Measurements from ENCODE around the gene ACOT7.
A peak's percentile ranks its signal among the peaks of the same experiment; 100 is the strongest.

ACOT7 gene

GRCh38 chr1:6269720-6270400 is 123.7 kb downstream of the ACOT7 start:
- H3K36me3 ChIP-seq (ENCODE audit: insufficient read depth, low read length) = peaks cover 2% of the 10 kb centered on the region
- no peak overlapping the region for H2AFZ ChIP-seq (ENCODE audit: low read depth, low read length)
- H3K4me3 ChIP-seq (ENCODE audit: low read length) = no peak overlapping the region
- H3K9me3 ChIP-seq (ENCODE audit: low read length) = no peaks in the 10 kb centered on the region
- H3K27me3 ChIP-seq (ENCODE audit: insufficient read depth, low read length) = no peaks in the 10 kb centered on the region
- peaks cover 72% of the 10 kb centered on the region for H3K4me1 ChIP-seq (ENCODE audit: insufficient read depth, low read length)

GRCh38 chr1:6269296-6269695 is 124.3 kb downstream of the ACOT7 start:
- Histone ChIP-seq H3K4me1 (ENCODE audit: insufficient read depth, low read length) (peaks cover 72% of the 10 kb centered on the region), H2AFZ (ENCODE audit: low read depth, low read length) (no peak overlapping the region), H3K4me3 (ENCODE audit: low read length) (no peak overlapping the region), H3K36me3 (ENCODE audit: insufficient read depth, low read length) (peaks cover 1% of the 10 kb centered on the region), H3K9me3 (ENCODE audit: low read length) (no peaks in the 10 kb centered on the region), H3K27me3 (ENCODE audit: insufficient read depth, low read length) (no peaks in the 10 kb centered on the region)

GRCh38 chr1:6268415-6268814 is 125.2 kb downstream of the ACOT7 start:
- H2AFZ ChIP-seq (ENCODE audit: low read depth, low read length) = no peak overlapping the region
- H3K27me3 ChIP-seq (ENCODE audit: insufficient read depth, low read length) = no peaks in the 10 kb centered on the region
- H3K9me3 ChIP-seq (ENCODE audit: low read length) = no peaks in the 10 kb centered on the region
- no peak overlapping the region for H3K4me3 ChIP-seq (ENCODE audit: low read length)
- no peaks in the 10 kb centered on the region for H3K36me3 ChIP-seq (ENCODE audit: insufficient read depth, low read length)
- H3K4me1 ChIP-seq (ENCODE audit: insufficient read depth, low read length) = peaks cover 65% of the 10 kb centered on the region

DNA sequence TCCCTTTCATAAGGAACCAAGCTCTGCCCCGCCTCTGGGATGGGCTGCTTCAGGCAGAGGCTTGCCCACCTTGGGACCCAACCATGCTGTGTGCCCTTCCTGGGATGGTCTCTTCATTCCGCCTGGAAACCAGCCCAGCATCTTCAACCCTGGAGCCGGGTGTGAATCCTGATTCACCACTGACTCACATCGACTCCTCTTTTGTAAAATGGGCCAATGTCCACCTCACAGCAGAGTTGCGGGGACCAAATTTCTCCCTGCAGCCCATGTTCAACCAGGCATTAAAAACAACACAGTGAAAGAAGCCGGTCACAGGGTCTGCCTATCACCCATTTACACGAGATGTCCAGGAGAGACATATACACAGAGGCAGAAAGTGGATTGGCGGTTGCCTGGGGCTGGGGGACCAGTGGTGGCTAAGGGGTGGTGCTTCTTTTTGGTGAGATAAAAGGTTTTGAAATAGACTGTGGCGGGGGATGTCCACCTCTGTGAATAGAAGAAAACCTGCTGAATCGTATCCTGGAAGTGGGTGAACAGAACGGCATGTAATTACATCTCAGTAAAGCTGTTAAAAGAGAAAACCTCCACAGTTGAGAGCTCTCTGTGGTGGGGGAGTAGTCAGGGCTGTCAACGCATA is 125.8 kb downstream of the ACOT7 start:
- no peak overlapping the region for H3K4me3 ChIP-seq (ENCODE audit: low read length)
- H3K4me1 ChIP-seq (ENCODE audit: insufficient read depth, low read length) = peaks cover 59% of the 10 kb centered on the region
- no peaks in the 10 kb centered on the region for H3K27me3 ChIP-seq (ENCODE audit: insufficient read depth, low read length)
- H3K9me3 ChIP-seq (ENCODE audit: low read length) = no peaks in the 10 kb centered on the region
- no peaks in the 10 kb centered on the region for H3K36me3 ChIP-seq (ENCODE audit: insufficient read depth, low read length)
- no peak overlapping the region for H2AFZ ChIP-seq (ENCODE audit: low read depth, low read length)

GRCh38 chr1:6266641-6267040 is 126.9 kb downstream of the ACOT7 start:
- H3K4me1 ChIP-seq (ENCODE audit: insufficient read depth, low read length) = peaks cover 58% of the 10 kb centered on the region
- H2AFZ ChIP-seq (ENCODE audit: low read depth, low read length) = no peak overlapping the region
- no peaks in the 10 kb centered on the region for H3K9me3 ChIP-seq (ENCODE audit: low read length)
- no peak overlapping the region for H3K4me3 ChIP-seq (ENCODE audit: low read length)
- no peaks in the 10 kb centered on the region for H3K36me3 ChIP-seq (ENCODE audit: insufficient read depth, low read length)
- no peaks in the 10 kb centered on the region for H3K27me3 ChIP-seq (ENCODE audit: insufficient read depth, low read length)

DNA sequence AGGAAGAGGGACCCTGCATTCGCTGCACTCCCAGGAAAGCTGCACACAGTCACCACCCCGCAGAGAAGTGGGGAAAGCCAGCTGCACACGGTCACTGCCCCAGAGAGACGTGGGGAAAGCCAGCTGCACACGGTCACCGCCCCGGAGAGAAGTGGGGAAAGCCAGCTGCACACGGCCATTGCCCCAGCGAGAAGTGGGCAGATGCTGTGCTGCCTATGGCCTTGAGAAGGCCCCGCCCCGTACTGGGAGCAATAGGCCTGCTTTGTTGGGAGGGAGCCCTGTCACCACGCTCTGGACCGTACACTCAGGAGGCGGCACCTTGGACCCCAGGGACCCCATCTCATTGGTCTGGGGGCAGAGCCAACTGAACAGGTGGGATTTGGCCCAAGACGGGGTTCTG is 128.4 kb downstream of the ACOT7 start:
- Histone ChIP-seq H3K9me3 (ENCODE audit: low read length) (no peaks in the 10 kb centered on the region), H3K4me3 (ENCODE audit: low read length) (no peak overlapping the region), H3K27me3 (ENCODE audit: insufficient read depth, low read length) (no peaks in the 10 kb centered on the region), H3K4me1 (ENCODE audit: insufficient read depth, low read length) (peaks cover 46% of the 10 kb centered on the region), H2AFZ (ENCODE audit: low read depth, low read length) (no peak overlapping the region), H3K36me3 (ENCODE audit: insufficient read depth, low read length) (no peaks in the 10 kb centered on the region)

GRCh38 chr1:6263716-6264115 is 129.9 kb downstream of the ACOT7 start:
- Histone ChIP-seq H3K4me3 (ENCODE audit: low read length) (no peak overlapping the region), H2AFZ (ENCODE audit: low read depth, low read length) (no peak overlapping the region), H3K9me3 (ENCODE audit: low read length) (no peaks in the 10 kb centered on the region), H3K36me3 (ENCODE audit: insufficient read depth, low read length) (no peaks in the 10 kb centered on the region), H3K4me1 (ENCODE audit: insufficient read depth, low read length) (peaks cover 46% of the 10 kb centered on the region), H3K27me3 (ENCODE audit: insufficient read depth, low read length) (no peaks in the 10 kb centered on the region)

GRCh38 chr1:6262555-6263420 is 130.8 kb downstream of the ACOT7 start:
- Histone ChIP-seq H3K4me1 (ENCODE audit: insufficient read depth, low read length) (peaks cover 36% of the 10 kb centered on the region), H3K36me3 (ENCODE audit: insufficient read depth, low read length) (no peaks in the 10 kb centered on the region), H3K27me3 (ENCODE audit: insufficient read depth, low read length) (no peaks in the 10 kb centered on the region), H2AFZ (ENCODE audit: low read depth, low read length) (no peak overlapping the region), H3K9me3 (ENCODE audit: low read length) (no peaks in the 10 kb centered on the region), H3K4me3 (ENCODE audit: low read length) (no peak overlapping the region)

DNA sequence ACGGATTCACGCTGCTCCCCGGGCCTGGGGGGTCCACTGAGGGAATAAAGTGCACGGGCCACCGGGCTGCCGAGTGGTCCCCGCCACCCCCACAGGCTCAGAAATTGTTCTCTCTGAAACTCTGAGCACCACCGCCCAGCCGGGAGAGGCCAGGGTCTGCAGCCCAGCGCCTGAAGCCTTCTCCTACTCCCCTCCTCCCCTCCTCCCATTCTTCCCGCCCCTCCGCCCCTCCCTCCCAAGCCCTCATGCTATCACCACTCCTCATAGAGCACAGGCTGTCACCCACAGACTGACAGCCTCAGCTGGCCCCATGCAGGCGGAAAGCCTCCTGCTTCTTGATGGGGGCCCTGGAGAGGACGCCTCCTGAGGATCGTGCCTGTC is 132.0 kb downstream of the ACOT7 start:
- peak overlapping the region; percentile 54 for H3K4me3 ChIP-seq (ENCODE audit: low read length)

DNA sequence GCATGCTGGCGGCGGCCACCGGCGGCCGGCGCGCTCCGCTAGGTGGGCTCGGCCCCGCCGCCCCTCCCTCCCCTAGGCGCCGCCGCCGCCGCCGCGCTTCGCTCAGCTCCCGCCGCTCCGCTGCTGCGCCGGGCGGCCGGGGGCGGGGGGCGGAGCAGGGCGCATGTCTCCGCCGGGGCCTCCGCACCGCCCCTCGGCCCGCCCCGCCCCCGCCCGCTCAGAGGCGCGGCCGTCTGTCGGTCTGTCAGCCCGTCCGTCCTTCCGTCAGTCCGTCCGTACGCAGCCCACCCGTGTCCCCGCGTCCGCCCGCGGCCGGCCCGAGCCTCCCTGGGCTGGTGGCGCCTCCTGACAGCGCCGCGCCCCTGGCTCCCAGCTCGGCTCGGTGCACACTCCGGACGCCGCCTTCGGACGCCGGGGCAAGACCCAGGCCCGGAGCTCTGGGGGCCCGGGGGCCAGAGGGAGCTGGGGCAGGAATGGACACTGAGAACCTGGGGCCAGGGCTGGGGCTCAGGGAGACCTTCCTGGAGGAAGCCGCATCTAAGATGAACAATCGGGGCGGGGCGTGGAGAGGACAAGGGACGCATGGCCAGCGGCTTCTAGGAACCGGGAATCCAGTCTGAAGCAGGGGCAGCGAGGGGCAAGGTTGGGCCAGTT is 132.5 kb downstream of the ACOT7 start, which contains the start of gene GPR153:
GPR153 (minus strand) TSS at position 138 of the 654 bp plus-strand sequence. CDS start 6,193 bp downstream, outside the sequence.
- no peaks in the 10 kb centered on the region for H3K9me3 ChIP-seq (ENCODE audit: low read length)
- no peaks in the 10 kb centered on the region for H3K27me3 ChIP-seq (ENCODE audit: insufficient read depth, low read length)
- H2AFZ ChIP-seq (ENCODE audit: low read depth, low read length) = peak within 1 kb of the TSS; percentile 87

More for the DNA sequence above, 132.0 kb downstream of the ACOT7 start:
- peaks cover 29% of the 10 kb centered on the region for H3K4me1 ChIP-seq (ENCODE audit: insufficient read depth, low read length)
- peak overlapping the region; percentile 87 for H2AFZ ChIP-seq (ENCODE audit: low read depth, low read length)
- H3K27me3 ChIP-seq (ENCODE audit: insufficient read depth, low read length) = no peaks in the 10 kb centered on the region
- H3K9me3 ChIP-seq (ENCODE audit: low read length) = no peaks in the 10 kb centered on the region
- no peaks in the 10 kb centered on the region for H3K36me3 ChIP-seq (ENCODE audit: insufficient read depth, low read length)

GRCh38 chr1:6260433-6260934 is 133.1 kb downstream of the ACOT7 start:
- H3K36me3 ChIP-seq (ENCODE audit: insufficient read depth, low read length) = no peaks in the 10 kb centered on the region
- no peaks in the 10 kb centered on the region for H3K9me3 ChIP-seq (ENCODE audit: low read length)
- no peak overlapping the region for H2AFZ ChIP-seq (ENCODE audit: low read depth, low read length)
- H3K4me1 ChIP-seq (ENCODE audit: insufficient read depth, low read length) = peaks cover 29% of the 10 kb centered on the region
- no peaks in the 10 kb centered on the region for H3K27me3 ChIP-seq (ENCODE audit: insufficient read depth, low read length)
- H3K4me3 ChIP-seq (ENCODE audit: low read length) = peak overlapping the region; percentile 62

More for the DNA sequence above, 132.5 kb downstream of the ACOT7 start, which contains the start of gene GPR153:
- peak within 1 kb of the TSS; percentile 62 for H3K4me3 ChIP-seq (ENCODE audit: low read length)
- no peaks in the 10 kb centered on the region for H3K36me3 ChIP-seq (ENCODE audit: insufficient read depth, low read length)
- H3K4me1 ChIP-seq (ENCODE audit: insufficient read depth, low read length) = peaks cover 29% of the 10 kb centered on the region

- Histone ChIP-seq H3K9me3 (ENCODE audit: low read length) (no peaks in the 10 kb centered on the region), H3K4me3 (ENCODE audit: low read length) (peak overlapping the region; percentile 62), H3K4me1 (ENCODE audit: insufficient read depth, low read length) (peaks cover 24% of the 10 kb centered on the region), H3K27me3 (ENCODE audit: insufficient read depth, low read length) (no peaks in the 10 kb centered on the region), H2AFZ (ENCODE audit: low read depth, low read length) (no peak overlapping the region), H3K36me3 (ENCODE audit: insufficient read depth, low read length) (peaks cover under 1% of the 10 kb centered on the region)
These were observed 133.8 kb downstream of the ACOT7 start for GRCh38 chr1:6259491-6260362.
